ENCODE results near the gene RTN1.

Gene RTN1

GRCh38 chr14:59688224-59689170, 182.1 kb downstream of the RTN1 start:
- TF ChIP-seq, protein P1, sequence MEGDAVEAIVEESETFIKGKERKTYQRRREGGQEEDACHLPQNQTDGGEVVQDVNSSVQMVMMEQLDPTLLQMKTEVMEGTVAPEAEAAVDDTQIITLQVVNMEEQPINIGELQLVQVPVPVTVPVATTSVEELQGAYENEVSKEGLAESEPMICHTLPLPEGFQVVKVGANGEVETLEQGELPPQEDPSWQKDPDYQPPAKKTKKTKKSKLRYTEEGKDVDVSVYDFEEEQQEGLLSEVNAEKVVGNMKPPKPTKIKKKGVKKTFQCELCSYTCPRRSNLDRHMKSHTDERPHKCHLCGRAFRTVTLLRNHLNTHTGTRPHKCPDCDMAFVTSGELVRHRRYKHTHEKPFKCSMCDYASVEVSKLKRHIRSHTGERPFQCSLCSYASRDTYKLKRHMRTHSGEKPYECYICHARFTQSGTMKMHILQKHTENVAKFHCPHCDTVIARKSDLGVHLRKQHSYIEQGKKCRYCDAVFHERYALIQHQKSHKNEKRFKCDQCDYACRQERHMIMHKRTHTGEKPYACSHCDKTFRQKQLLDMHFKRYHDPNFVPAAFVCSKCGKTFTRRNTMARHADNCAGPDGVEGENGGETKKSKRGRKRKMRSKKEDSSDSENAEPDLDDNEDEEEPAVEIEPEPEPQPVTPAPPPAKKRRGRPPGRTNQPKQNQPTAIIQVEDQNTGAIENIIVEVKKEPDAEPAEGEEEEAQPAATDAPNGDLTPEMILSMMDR (conservative IDR thresholded peaks at IDR 0.05), result peak; percentile 74
- H3K27ac ChIP-seq, result no peak overlapping the region

- no peak overlapping the region for H3K27ac ChIP-seq
- TF ChIP-seq, protein P1 (conservative IDR thresholded peaks at IDR 0.05), result no peak
Observed at GRCh38 chr14:59687663-59688062, 182.9 kb downstream of the RTN1 start.

- no peak overlapping the region for H3K27ac ChIP-seq
- TF ChIP-seq, protein P1 (conservative IDR thresholded peaks at IDR 0.05), result no peak
Observed at GRCh38 chr14:59679872-59680271, 190.7 kb downstream of the RTN1 start.

DNA sequence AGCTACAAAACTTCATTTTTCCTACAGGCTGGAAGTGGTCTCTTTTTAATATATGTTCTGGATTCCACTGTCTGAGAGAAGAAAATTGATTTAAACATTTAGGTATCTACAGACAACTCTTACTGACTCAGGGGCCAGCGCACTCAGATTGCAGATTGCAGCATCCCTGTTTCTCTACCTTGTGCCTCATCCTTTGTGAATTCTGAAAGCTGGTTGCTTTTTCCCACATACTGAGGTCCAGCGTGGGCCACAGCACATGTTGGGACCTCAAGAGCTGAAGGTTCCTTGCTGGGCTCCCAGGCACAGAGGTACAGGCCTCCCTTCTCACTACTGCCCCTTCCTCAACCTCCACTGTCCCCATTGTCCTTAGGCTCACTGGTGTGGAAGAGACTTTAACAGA, 192.2 kb downstream of the RTN1 start:
- H3K27ac ChIP-seq, result no peak overlapping the region
- TF ChIP-seq, protein P1 (conservative IDR thresholded peaks at IDR 0.05), result no peak

GRCh38 chr14:59677771-59678231, 192.8 kb downstream of the RTN1 start:
- TF ChIP-seq, protein P1 (conservative IDR thresholded peaks at IDR 0.05), result no peak
- H3K27ac ChIP-seq, result no peak overlapping the region

GRCh38 chr14:59675394-59675793, 195.2 kb downstream of the RTN1 start:
- TF ChIP-seq, protein P1 (conservative IDR thresholded peaks at IDR 0.05), result no peak
- no peak overlapping the region for H3K27ac ChIP-seq

GRCh38 chr14:59664741-59665140, 205.8 kb downstream of the RTN1 start:
- TF ChIP-seq, protein P1 (conservative IDR thresholded peaks at IDR 0.05), result no peak
- H3K27ac ChIP-seq, result no peak overlapping the region

All from VCaP (cell line).